MM.1S (cell line): Measurements from ENCODE around the gene NF2.

Source experiments
- CTCF ChIP-seq: fragments of 300-600 bp; sonication (generic); IDR thresholded peaks from 2 replicates; pipeline ENCODE4 v1.5.1; 2016; ENCODE audit warnings: antibody characterized with exemption, low read length, mixed read lengths
- EZH2 ChIP-seq: fragments of 300-600 bp; sonication (generic); optimal IDR thresholded peaks from 2 replicates; pipeline ENCODE3; 2017; ENCODE audit warnings: low read depth, mild to moderate bottlenecking, antibody characterized with exemption, low read length, mixed read lengths

- TF ChIP-seq CTCF = no peak
- no peak for TF ChIP-seq EZH2
Measured at GRCh38 chr22:29665486-29665885, 62.1 kb downstream of the NF2 start.
